Activated naive CD4-positive, alpha-beta T cell treated with anti-CD3 and anti-CD28 coated beads, Interleukin-2, amount 50 U/mL, for 72 hours (primary cell): Measurements from ENCODE around the gene PCNA. TPM values are rescaled to one million over a fixed set of nuclear protein-coding genes. Genes with fewer than 3 reads are reported as not detected.
A peak's percentile ranks its signal among the peaks of the same experiment; 100 is the strongest.
"Not testable (repeated sequence)": the region's sequence is repeated elsewhere in the genome, so short reads cannot be mapped to it uniquely, and the experiment has no call there.

Source experiments
- ATAC-seq, 2 donors: fragments of 150-1000 bp; cut with Tn5 transposase; 2 replicates each; pipeline ENCODE4 v1.10.0; 2021; ENCODE audit warnings: mild to moderate bottlenecking in 2 of 2, moderate library complexity in 2 of 2
- DNase-seq, 2 donors: peaks; one replicate each; pipeline ENCODE4 v3.0.0; 2021 to 2022; ENCODE audit warnings: low spot score in 2 of 2
- H3K27ac Mint-ChIP-seq, 2 donors: one replicate each; pipeline ENCODE4 v1.8.0; 2022; ENCODE audit warnings: mild to moderate bottlenecking in 2 of 2, mixed read lengths in 2 of 2
- H3K36me3 Mint-ChIP-seq, 2 donors: one replicate each; pipeline ENCODE4 v1.8.0; 2022; ENCODE audit warnings: mixed read lengths in 2 of 2
- H3K9me3 Mint-ChIP-seq, 2 donors: one replicate each; pipeline ENCODE4 v1.8.0; 2022; ENCODE audit warnings: mixed read lengths in 2 of 2
- total RNA-seq, 2 donors: library from RNA; stranded (reverse); gene quantifications; one replicate each; pipeline ENCODE4 v1.2.3, GENCODE V29; 2022

The PCNA gene
- total RNA-seq, 2 donors from 2014 or later, result 484 to 697 TPM

GRCh38 chr20:5119143-5119434, 669 bp downstream of the PCNA start:
- peak overlapping the region; percentile 93 to 98 for H3K27ac Mint-ChIP-seq

GRCh38 chr20:5118220-5119142, 1.3 kb downstream of the PCNA start:
- Mint-ChIP-seq H3K27ac (peak overlapping the region; percentile 93 to 98), H3K9me3 (no peaks in the 10 kb centered on the region), H3K36me3 (peaks cover 44 to 54% of the 10 kb centered on the region in 2 donors)
- ATAC-seq (no peak), DNase-seq (peak in 1 of 2 donors; percentile 55)

More at GRCh38 chr20:5119143-5119434, 669 bp downstream of the PCNA start:
- no peaks in the 10 kb centered on the region for H3K9me3 Mint-ChIP-seq
- peaks cover 44 to 54% of the 10 kb centered on the region in 2 donors for H3K36me3 Mint-ChIP-seq
- DNase-seq, result no peak
- ATAC-seq, result no peak

GRCh38 chr20:5116875-5117274, 2.9 kb downstream of the PCNA start:
- Mint-ChIP-seq H3K36me3 (peaks cover 53 to 58% of the 10 kb centered on the region in 2 donors), H3K9me3 (no peaks in the 10 kb centered on the region), H3K27ac (peak overlapping the region; percentile 77 to 98)
- DNase-seq (no peak), ATAC-seq (no peak)

- H3K9me3 Mint-ChIP-seq, result no peaks in the 10 kb centered on the region
These were observed 5.4 kb downstream of the PCNA start for GRCh38 chr20:5114403-5114802.

GRCh38 chr20:5113615-5113986, 6.2 kb downstream of the PCNA start:
- peaks cover 48 to 51% of the 10 kb centered on the region in 2 donors for H3K36me3 Mint-ChIP-seq
- no peak for ATAC-seq
- H3K9me3 Mint-ChIP-seq, result no peaks in the 10 kb centered on the region
- peak overlapping the region; percentile 94 to 99 for H3K27ac Mint-ChIP-seq
- DNase-seq, result no peak

More at GRCh38 chr20:5114403-5114802, 5.4 kb downstream of the PCNA start:
- DNase-seq (no peak), ATAC-seq (no peak)
- Mint-ChIP-seq H3K36me3 (peaks cover 53% of the 10 kb centered on the region in 2 donors), H3K27ac (peak overlapping the region; percentile 94 to 99)

GRCh38 chr20:5109276-5109675, 10.5 kb downstream of the PCNA start:
- Mint-ChIP-seq H3K27ac (no peak overlapping the region), H3K9me3 (no peaks in the 10 kb centered on the region), H3K36me3 (peaks cover 14 to 18% of the 10 kb centered on the region in 2 donors)
- peak in 1 of 2 donors; percentile 26 for DNase-seq
- no peak for ATAC-seq

- H3K36me3 Mint-ChIP-seq, result peaks cover 13 to 29% of the 10 kb centered on the region in 2 donors
- H3K27ac Mint-ChIP-seq, result no peak overlapping the region
- no peaks in the 10 kb centered on the region for H3K9me3 Mint-ChIP-seq
- DNase-seq, result no peak
- no peak for ATAC-seq
These were observed 15.3 kb downstream of the PCNA start for GRCh38 chr20:5104479-5104878.

- DNase-seq (peak; percentile 60 to 76), ATAC-seq (peak; percentile 72 to 85)
- Mint-ChIP-seq H3K27ac (peak overlapping the region in 1 of 2 donors; percentile 65), H3K36me3 (peaks cover 13 to 33% of the 10 kb centered on the region in 2 donors), H3K9me3 (no peaks in the 10 kb centered on the region)
These were observed 18.9 kb downstream of the PCNA start for GRCh38 chr20:5100684-5101347.

- DNase-seq, ATAC-seq, H3K27ac Mint-ChIP-seq, H3K9me3 Mint-ChIP-seq: not testable (repeated sequence)
- H3K36me3 Mint-ChIP-seq, result peaks cover 13 to 33% of the 10 kb centered on the region in 2 donors
These were observed 19.8 kb downstream of the PCNA start for GRCh38 chr20:5099909-5100308.

- ATAC-seq, H3K27ac Mint-ChIP-seq, DNase-seq, H3K9me3 Mint-ChIP-seq: not testable (repeated sequence)
- H3K36me3 Mint-ChIP-seq, result peaks cover 13 to 26% of the 10 kb centered on the region in 2 donors
These were observed 20.7 kb downstream of the PCNA start for GRCh38 chr20:5099009-5099408.

- H3K36me3 Mint-ChIP-seq, result peaks cover 6 to 13% of the 10 kb centered on the region in 2 donors
These were observed 23.3 kb downstream of the PCNA start for GRCh38 chr20:5096463-5096862.

GRCh38 chr20:5095931-5096330, 23.8 kb downstream of the PCNA start:
- DNase-seq (peak in 1 of 2 donors; percentile 35), ATAC-seq (no peak)
- H3K36me3 Mint-ChIP-seq, result peaks cover 6 to 13% of the 10 kb centered on the region in 2 donors
- peak overlapping the region; percentile 29 to 39 for H3K27ac Mint-ChIP-seq
- no peaks in the 10 kb centered on the region for H3K9me3 Mint-ChIP-seq

More at GRCh38 chr20:5096463-5096862, 23.3 kb downstream of the PCNA start:
- ATAC-seq (no peak), DNase-seq (peak in 1 of 2 donors; percentile 7)
- no peaks in the 10 kb centered on the region for H3K9me3 Mint-ChIP-seq
- H3K27ac Mint-ChIP-seq, result peak overlapping the region in 1 of 2 donors; percentile 39

- DNase-seq, result peak in 1 of 2 donors; percentile 30
- ATAC-seq, result no peak
- H3K36me3 Mint-ChIP-seq, result peaks cover 6 to 9% of the 10 kb centered on the region in 2 donors
- no peaks in the 10 kb centered on the region for H3K9me3 Mint-ChIP-seq
- H3K27ac Mint-ChIP-seq, result peak overlapping the region in 1 of 2 donors; percentile 84
These were observed 24.3 kb downstream of the PCNA start for GRCh38 chr20:5095454-5095853.

GRCh38 chr20:5092765-5093339, 26.9 kb downstream of the PCNA start:
- Mint-ChIP-seq H3K36me3 (no peaks in the 10 kb centered on the region), H3K27ac (no peak overlapping the region), H3K9me3 (no peaks in the 10 kb centered on the region)
- ATAC-seq (no peak), DNase-seq (no peak)

- DNase-seq (no peak), ATAC-seq (no peak)
- no peak overlapping the region for H3K27ac Mint-ChIP-seq
- H3K9me3 Mint-ChIP-seq, result no peaks in the 10 kb centered on the region
- H3K36me3 Mint-ChIP-seq, result no peaks in the 10 kb centered on the region
These were observed 27.9 kb downstream of the PCNA start for GRCh38 chr20:5091902-5092301.

GRCh38 chr20:5090191-5090590, 29.6 kb downstream of the PCNA start:
- ATAC-seq (peak in 1 of 2 donors; percentile 73), DNase-seq (peak in 1 of 2 donors; percentile 7)
- Mint-ChIP-seq H3K36me3 (no peaks in the 10 kb centered on the region), H3K9me3 (no peaks in the 10 kb centered on the region), H3K27ac (peak overlapping the region; percentile 60 to 96)

- no peak for ATAC-seq
- H3K9me3 Mint-ChIP-seq, result no peaks in the 10 kb centered on the region
- H3K27ac Mint-ChIP-seq, result peak overlapping the region; percentile 30 to 60
- DNase-seq, result no peak
- H3K36me3 Mint-ChIP-seq, result no peaks in the 10 kb centered on the region
These were observed 31.1 kb downstream of the PCNA start for GRCh38 chr20:5088688-5089087.
